Nephron (organoid): ENCODE data around the gene FAM163A.

Experiments
- H3K27ac Mint-ChIP-seq, 3 experiments: 2 replicates each; pipeline ENCODE4 v1.8.0; 2020; ENCODE audit warnings: mixed read lengths in 3 of 3, mild to moderate bottlenecking in 2 of 3, moderate library complexity in 1 of 3
- H3K27me3 Mint-ChIP-seq: 2 replicates; pipeline ENCODE4 v1.8.0; 2021; ENCODE audit warnings: low read depth, mild to moderate bottlenecking, moderate library complexity, mixed read lengths
- H3K36me3 Mint-ChIP-seq: 2 replicates; pipeline ENCODE4 v1.8.0; 2020; ENCODE audit warnings: low read depth, mixed read lengths
- H3K4me1 Mint-ChIP-seq: 2 replicates; pipeline ENCODE4 v1.8.0; 2020; ENCODE audit warnings: mixed read lengths
- H3K4me3 Mint-ChIP-seq, 3 experiments: 2 replicates each; pipeline ENCODE4 v1.8.0; 2020; ENCODE audit warnings: mild to moderate bottlenecking in 3 of 3, mixed read lengths in 3 of 3, moderate library complexity in 2 of 3
- H3K9me3 Mint-ChIP-seq: 2 replicates; pipeline ENCODE4 v1.8.0; 2020; ENCODE audit warnings: mixed read lengths
- CTCF ChIP-seq, 3 experiments: fragments of 200-600 bp; sonication (generic); IDR thresholded peaks; one replicate each; pipeline ENCODE4 v1.5.0; 2021; ENCODE audit warnings: antibody characterized with exemption in 3 of 3; ENCODE audit not compliant: unreplicated experiment in 3 of 3

Gene FAM163A

GRCh38 chr1:179775009-179775408, 31.9 kb downstream of the FAM163A start:
- TF ChIP-seq CTCF (IDR thresholded peaks at IDR 0.05; ENCODE audit: unreplicated experiment in 3 of 3) = no peak
- Mint-ChIP-seq H3K27me3 (peaks cover 7% of the 10 kb centered on the region), H3K4me3 (no peak overlapping the region), H3K27ac (no peak overlapping the region), H3K9me3 (peaks cover 11% of the 10 kb centered on the region), H3K36me3 (peaks cover 9% of the 10 kb centered on the region), H3K4me1 (peaks cover 7% of the 10 kb centered on the region)

- H3K9me3 Mint-ChIP-seq = peaks cover 4% of the 10 kb centered on the region
- no peak for TF ChIP-seq CTCF (IDR thresholded peaks at IDR 0.05; ENCODE audit: unreplicated experiment in 3 of 3)
- H3K36me3 Mint-ChIP-seq = peaks cover 9% of the 10 kb centered on the region
- H3K27me3 Mint-ChIP-seq = peaks cover 8% of the 10 kb centered on the region
- H3K27ac Mint-ChIP-seq = no peak overlapping the region
- peaks cover 11% of the 10 kb centered on the region for H3K4me1 Mint-ChIP-seq
- no peak overlapping the region for H3K4me3 Mint-ChIP-seq
These were observed 33.7 kb downstream of the FAM163A start for GRCh38 chr1:179776831-179777230.

DNA sequence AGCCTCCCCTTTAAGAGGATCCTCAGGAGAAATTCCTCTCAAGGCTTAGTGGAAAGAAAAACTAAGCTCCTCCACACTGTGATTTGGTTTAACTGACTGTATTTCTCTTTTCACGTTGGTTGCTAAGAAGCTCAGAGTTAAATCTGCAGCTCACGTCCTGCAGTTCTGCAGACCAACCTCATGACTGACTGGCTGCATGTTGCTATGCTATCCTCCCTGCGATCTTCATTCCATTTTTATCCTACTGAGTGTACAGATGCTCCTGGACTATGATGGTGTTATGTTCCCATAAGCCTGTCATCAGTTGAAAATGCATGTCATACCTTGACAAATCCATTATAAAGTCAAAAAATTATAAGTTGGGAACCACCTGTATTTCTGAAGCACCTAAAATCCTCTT, 34.6 kb downstream of the FAM163A start:
- H3K36me3 Mint-ChIP-seq = peaks cover 6% of the 10 kb centered on the region
- TF ChIP-seq CTCF (IDR thresholded peaks at IDR 0.05; ENCODE audit: unreplicated experiment in 3 of 3) = no peak
- peaks cover 4% of the 10 kb centered on the region for H3K9me3 Mint-ChIP-seq
- H3K27ac Mint-ChIP-seq = no peak overlapping the region
- peaks cover 11% of the 10 kb centered on the region for H3K4me1 Mint-ChIP-seq
- H3K27me3 Mint-ChIP-seq = peaks cover 15% of the 10 kb centered on the region
- H3K4me3 Mint-ChIP-seq = no peak overlapping the region

- H3K4me1 Mint-ChIP-seq = peaks cover 16% of the 10 kb centered on the region
- no peak for TF ChIP-seq CTCF (IDR thresholded peaks at IDR 0.05; ENCODE audit: unreplicated experiment in 3 of 3)
These were observed 36.7 kb downstream of the FAM163A start for GRCh38 chr1:179779645-179780272.

DNA sequence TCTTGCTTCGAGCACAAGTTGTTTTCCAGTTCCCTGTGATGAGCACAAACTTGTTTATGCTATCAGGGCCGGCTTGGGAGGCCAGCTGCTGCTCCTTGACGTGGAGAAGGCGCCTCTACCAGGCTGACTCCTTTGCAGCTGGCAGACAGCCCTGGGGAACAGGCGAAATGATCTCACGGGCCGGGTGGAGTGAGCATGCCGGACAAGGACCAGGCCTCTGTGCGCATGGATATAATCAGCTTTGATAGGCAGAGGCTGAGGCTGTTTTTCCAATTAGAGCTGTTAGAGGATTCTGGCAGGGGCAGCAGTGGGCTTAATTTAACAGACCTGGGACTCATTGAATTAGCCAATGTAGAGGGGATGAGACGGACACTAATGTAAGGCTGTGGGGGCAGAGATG, 38.9 kb downstream of the FAM163A start:
- TF ChIP-seq CTCF (IDR thresholded peaks at IDR 0.05; ENCODE audit: unreplicated experiment in 3 of 3) = no peak
- H3K4me1 Mint-ChIP-seq = peaks cover 33% of the 10 kb centered on the region
- peaks cover 15% of the 10 kb centered on the region for H3K27me3 Mint-ChIP-seq
- no peaks in the 10 kb centered on the region for H3K9me3 Mint-ChIP-seq
- H3K36me3 Mint-ChIP-seq = no peaks in the 10 kb centered on the region
- peak overlapping the region in 1 of 3 experiments; percentile 27 for H3K27ac Mint-ChIP-seq
- no peak overlapping the region for H3K4me3 Mint-ChIP-seq

More at GRCh38 chr1:179779645-179780272, 36.7 kb downstream of the FAM163A start:
- no peaks in the 10 kb centered on the region for H3K9me3 Mint-ChIP-seq
- no peak overlapping the region for H3K4me3 Mint-ChIP-seq
- H3K27me3 Mint-ChIP-seq = peaks cover 15% of the 10 kb centered on the region
- H3K36me3 Mint-ChIP-seq = no peaks in the 10 kb centered on the region
- no peak overlapping the region for H3K27ac Mint-ChIP-seq

- no peak for TF ChIP-seq CTCF (IDR thresholded peaks at IDR 0.05; ENCODE audit: unreplicated experiment in 3 of 3)
- Mint-ChIP-seq H3K4me3 (peak overlapping the region; percentile 14 to 40 (median 19)), H3K4me1 (peaks cover 30% of the 10 kb centered on the region), H3K36me3 (no peaks in the 10 kb centered on the region), H3K9me3 (no peaks in the 10 kb centered on the region), H3K27ac (peak overlapping the region; percentile 36 to 84 (median 68)), H3K27me3 (peaks cover 16% of the 10 kb centered on the region)
These were observed 41.9 kb downstream of the FAM163A start for GRCh38 chr1:179785031-179785431.
